Cardiac fibroblast (primary cell): ENCODE results near the gene SH3RF1.

ENCODE experiments used
- DNase-seq, 2 donors: peaks; one replicate each; pipeline versions ENCODE4 v3.0.0 to v3.0.0-alpha.2; 2010; ENCODE audit warnings: low read depth in 2 of 2
- H3K4me3 ChIP-seq, 2 donors: replicated peaks in 1 of 2; 1 replicate in 1 of 2; 2 replicates in 1 of 2; pipeline ENCODE4 v1.5.1; 2011; ENCODE audit warnings: low read depth in 2 of 2, low read length in 2 of 2, mild to moderate bottlenecking in 2 of 2, moderate library complexity in 1 of 2
- CTCF ChIP-seq: IDR thresholded peaks from one replicate; pipeline ENCODE4 v1.5.1; 2011; ENCODE audit warnings: low read depth, mild to moderate bottlenecking, low read length, inconsistent platforms

Gene SH3RF1

GRCh38 chr4:169246279-169246678 is 24.5 kb downstream of the SH3RF1 start:
- no peak for TF ChIP-seq CTCF
- DNase-seq, result no peak
- no peak overlapping the region for H3K4me3 ChIP-seq

- no peak for DNase-seq
- TF ChIP-seq CTCF, result no peak
- no peak overlapping the region for H3K4me3 ChIP-seq
Measured at GRCh38 chr4:169245061-169245460, 25.7 kb downstream of the SH3RF1 start.

- TF ChIP-seq CTCF, result no peak
- no peak overlapping the region for H3K4me3 ChIP-seq
- DNase-seq, result peak; percentile 79 to 88
Measured at GRCh38 chr4:169243825-169244609, 26.7 kb downstream of the SH3RF1 start.

- TF ChIP-seq CTCF, result no peak
- peak in 1 of 2 donors; percentile 47 for DNase-seq
- no peak overlapping the region for H3K4me3 ChIP-seq
Measured at GRCh38 chr4:169241464-169241863, 29.3 kb downstream of the SH3RF1 start.

GRCh38 chr4:169239221-169239905 is 31.4 kb downstream of the SH3RF1 start:
- TF ChIP-seq CTCF, result no peak
- no peak for DNase-seq
- H3K4me3 ChIP-seq, result no peak overlapping the region

GRCh38 chr4:169238445-169238844 is 32.3 kb downstream of the SH3RF1 start:
- no peak overlapping the region for H3K4me3 ChIP-seq
- TF ChIP-seq CTCF, result no peak
- peak; percentile 61 to 64 for DNase-seq
